HG02981 (cell line): ENCODE measurements around the gene TARBP2.

Source experiments
- ATAC-seq: cut with Tn5 transposase; IDR thresholded peaks from one replicate; pipeline ENCODE4 v1.9.1; 2021; ENCODE audit warnings: mild to moderate bottlenecking, moderate library complexity; ENCODE audit not compliant: unreplicated experiment

TARBP2 gene

GRCh38 chr12:53552361-53553327 lies 51.6 kb downstream of the TARBP2 start:
- ATAC-seq, result no peak
